CD4-positive, alpha-beta T cell treated with Interleukin-1 beta for 1 hour (primary cell): Measurements from ENCODE around the gene HSPG2.
A peak's percentile ranks its signal among the peaks of the same experiment; 100 is the strongest.
"Not testable (repeated sequence)": the region's sequence is repeated elsewhere in the genome, so short reads cannot be mapped to it uniquely, and the experiment has no call there.

Source experiments
- DNase-seq, 2 donors: peaks; one replicate each; pipeline ENCODE4 v3.0.0-alpha.2; 2020 to 2022

Gene HSPG2

DNA sequence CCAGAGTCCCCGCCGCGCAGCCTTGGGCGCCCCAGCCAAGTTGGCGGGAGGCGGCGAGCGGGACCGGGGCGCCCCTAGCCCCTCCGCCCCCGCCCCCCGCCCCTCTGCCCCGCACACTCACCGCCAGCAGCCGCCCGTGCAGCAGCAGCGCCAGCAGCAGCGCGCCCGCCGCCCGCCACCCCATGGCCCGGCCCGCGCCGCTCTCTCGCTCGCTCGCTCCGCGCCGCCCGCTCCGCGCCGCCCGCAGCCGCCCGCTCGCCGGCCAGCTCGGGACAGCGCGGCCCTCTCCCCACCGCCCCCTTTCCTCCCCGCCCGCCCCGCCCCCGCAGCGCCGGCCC, at the start of gene HSPG2:
Gene HSPG2, minus strand, starts transcription at position 277 of the 338 bp plus-strand sequence. Its CDS starts 93 bp downstream, at position 184.
- no peak for DNase-seq

DNA sequence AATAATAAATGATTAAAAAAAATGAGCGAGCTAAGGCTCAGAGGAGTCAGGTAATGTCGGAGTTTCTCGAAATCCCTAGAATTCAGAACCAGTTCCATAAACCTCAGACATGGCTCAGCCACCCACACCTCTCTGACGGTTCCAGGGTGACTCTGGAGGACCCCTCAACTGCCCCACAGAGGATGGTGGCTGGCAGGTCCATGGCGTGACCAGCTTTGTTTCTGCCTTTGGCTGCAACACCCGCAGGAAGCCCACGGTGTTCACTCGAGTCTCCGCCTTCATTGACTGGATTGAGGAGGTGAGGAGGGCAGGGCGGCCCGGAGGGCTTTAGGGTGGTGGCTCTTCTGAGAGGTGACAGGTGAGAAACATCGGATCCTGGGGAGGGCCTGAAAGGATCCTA, 49.3 kb upstream of the HSPG2 start:
- DNase-seq = not testable (repeated sequence)

DNA sequence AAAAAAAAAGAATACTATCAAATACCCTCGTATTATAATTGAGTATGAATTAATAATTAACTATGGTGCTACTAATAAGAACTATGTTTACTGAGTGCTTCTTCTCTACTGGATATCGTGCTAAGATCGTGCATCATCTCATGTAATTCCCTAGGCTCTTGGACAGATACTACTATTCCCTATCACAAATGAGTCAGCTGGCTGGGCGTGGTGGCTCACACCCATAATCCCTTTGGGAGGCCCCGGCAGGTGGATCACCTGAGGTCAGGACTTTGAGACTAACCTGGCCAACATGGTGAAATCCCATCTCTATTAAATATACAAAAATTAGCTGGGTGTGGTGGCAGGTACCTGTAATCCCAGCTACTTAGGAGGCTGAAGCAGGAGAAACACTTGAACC, 48.8 kb upstream of the HSPG2 start:
- not testable (repeated sequence) for DNase-seq

- DNase-seq = not testable (repeated sequence)
Observed at GRCh38 chr1:21983539-21983938, 46.4 kb upstream of the HSPG2 start.

- DNase-seq = not testable (repeated sequence)
Observed at GRCh38 chr1:21982122-21982521, 45.0 kb upstream of the HSPG2 start.

GRCh38 chr1:21981253-21981652, 44.1 kb upstream of the HSPG2 start:
- DNase-seq = not testable (repeated sequence)

DNA sequence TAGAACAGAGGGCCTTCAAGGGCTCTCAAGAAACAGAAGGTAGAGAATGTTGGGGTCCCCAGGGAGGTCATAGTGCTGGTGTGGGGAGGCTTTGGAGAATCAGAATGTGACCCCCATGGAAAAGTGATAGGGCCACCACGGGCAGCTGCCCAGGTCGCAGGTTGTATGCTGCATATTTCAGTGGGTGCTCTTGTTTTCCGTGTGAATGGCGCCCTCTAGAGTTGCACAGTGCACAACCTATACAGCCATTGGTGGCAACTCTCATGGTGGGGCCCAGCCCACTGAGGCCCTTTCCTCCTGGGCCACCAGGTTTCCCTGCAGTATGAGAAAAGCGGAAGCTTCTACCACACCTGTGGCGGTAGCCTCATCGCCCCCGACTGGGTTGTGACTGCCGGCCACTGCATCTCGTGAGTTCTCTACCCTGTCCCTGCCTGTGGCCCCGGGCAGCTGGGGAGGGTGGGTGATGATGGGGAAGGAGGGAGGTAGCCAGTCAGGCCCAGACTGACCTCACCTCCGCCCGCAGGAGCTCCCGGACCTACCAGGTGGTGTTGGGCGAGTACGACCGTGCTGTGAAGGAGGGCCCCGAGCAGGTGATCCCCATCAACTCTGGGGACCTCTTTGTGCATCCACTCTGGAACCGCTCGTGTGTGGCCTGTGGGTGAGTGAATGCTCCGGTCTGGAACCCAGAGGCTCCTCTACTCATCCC, 43.6 kb upstream of the HSPG2 start:
- not testable (repeated sequence) for DNase-seq

DNA sequence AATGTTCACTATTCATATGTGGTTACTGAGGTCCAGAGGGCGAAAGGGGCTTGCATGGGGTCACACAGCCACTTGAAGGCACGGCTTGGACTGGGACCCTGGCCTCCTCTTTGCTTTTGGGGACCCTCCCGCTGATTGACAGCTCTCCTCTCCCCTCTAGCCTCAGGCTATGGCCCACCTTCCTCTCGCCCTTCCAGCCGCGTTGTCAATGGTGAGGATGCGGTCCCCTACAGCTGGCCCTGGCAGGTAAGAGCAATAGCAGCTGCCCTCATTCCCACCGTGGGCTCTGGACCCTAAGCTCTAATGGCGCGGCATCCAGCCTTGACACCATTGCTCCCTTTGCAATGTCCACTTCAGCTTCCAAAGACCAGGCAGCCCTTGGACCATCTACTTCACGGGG, 41.1 kb upstream of the HSPG2 start:
- not testable (repeated sequence) for DNase-seq

DNA sequence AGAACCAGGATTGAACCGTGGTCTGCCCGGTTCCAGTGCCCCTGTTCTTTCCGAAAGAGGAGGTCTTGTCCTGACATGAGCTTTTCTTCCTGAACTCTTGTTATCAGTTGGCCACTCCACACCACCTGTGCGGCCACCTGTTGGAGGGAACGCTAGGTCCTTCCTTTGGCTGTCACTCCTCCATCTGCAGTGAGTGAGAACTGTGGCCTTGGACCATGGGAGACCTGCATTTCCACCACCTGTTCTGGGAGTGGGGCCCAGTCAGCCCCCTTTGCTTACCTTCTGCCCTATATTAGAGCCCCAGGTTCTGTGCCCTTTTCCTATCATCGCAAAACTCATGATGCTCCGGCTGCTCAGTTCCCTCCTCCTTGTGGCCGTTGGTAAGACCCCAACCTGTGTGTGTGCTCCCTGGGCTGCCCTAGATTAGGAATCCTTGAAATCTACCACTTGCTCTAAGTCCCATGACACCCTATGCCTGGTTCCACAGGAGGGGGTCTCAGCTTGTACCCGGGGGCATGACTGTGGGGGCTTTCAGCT, 39.7 kb upstream of the HSPG2 start, which contains the start of gene CELA3B:
Gene CELA3B, plus strand, starts transcription at position 320 of the 537 bp plus-strand sequence. Its CDS starts 18 bp downstream, at position 338.
- not testable (repeated sequence) for DNase-seq

DNA sequence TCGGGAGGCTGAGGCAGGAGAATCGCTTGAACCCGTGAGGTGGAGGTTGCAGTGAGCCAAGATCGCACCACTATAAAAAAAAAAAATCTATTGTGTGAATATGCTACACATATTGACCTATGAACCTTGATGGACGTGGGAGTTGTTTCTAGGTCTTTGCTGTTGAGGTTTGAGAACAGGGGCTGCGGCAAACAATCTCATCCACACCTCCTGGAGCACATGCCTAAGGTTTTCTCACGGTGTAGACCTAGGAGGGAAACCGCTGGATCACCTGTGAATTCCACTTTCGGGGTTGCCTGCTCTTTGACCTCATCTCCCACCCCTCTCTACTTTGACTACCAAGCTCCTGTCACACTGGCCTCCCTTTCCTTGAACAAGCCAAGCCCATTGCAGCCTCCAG, 38.2 kb upstream of the HSPG2 start:
- DNase-seq = not testable (repeated sequence)

DNA sequence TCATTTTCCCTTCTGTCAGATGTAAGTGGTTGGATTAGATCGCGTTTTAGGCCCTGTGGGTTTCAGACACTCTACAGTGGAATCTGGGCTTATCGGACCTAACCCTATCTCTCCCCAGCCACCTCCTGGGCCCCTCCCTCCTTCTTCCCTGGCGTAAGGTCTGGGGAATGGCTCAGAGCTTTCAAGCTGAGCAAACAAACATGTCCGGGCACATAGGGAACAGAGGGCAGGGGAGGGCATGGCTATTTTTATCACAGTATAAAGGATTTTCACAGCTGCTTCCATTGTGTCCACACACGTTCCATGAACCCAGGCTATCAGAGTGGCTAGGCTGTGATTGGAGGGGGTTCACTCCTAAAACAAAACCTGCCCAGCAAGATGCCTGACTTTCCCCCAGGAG, 37.6 kb upstream of the HSPG2 start:
- not testable (repeated sequence) for DNase-seq

- not testable (repeated sequence) for DNase-seq
Observed at GRCh38 chr1:21973948-21974347, 36.8 kb upstream of the HSPG2 start.

DNA sequence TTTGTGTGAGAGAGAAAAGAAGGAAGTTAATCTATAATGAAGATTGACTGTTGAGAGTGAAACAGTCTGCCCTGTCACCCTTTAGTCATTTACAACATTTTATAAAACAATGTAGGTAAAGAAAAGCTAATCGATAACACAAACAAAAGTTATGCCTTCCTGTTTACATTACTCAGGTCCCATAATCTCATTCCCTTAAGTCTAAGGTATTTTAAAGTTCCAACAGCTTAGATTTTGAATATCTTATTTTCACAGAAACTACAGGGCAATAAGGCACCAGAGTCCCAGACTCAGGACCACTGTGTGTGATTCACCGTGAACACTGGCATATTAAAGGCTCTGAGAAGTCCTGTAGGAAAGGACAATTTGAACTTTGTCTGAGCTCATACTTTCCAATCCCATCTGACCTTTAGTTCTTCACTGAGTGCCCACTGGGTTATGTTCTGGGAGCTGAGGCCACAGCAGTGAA, 35.9 kb upstream of the HSPG2 start:
- DNase-seq = not testable (repeated sequence)

- not testable (repeated sequence) for DNase-seq
Observed at GRCh38 chr1:21970523-21970922, 33.4 kb upstream of the HSPG2 start.

DNA sequence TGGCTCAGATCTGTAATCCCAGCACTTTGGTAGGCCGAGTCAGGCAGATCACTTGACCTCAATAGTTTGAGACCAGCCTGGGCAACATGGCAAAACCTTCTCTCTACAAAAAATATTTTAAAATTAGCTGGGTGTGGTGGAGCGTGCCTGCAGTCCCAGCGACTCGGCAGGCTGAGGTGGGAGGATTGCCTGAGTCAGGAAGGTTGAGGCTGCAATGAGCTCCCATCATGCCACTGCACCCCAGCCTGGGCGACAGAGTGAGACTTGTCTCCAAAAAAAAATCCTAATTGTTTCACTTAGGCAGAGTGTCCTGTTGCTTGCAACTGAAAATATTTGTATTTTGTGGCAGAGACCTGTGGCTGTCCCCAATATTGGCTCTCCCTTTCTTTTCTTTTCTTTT, 32.0 kb upstream of the HSPG2 start:
- DNase-seq = not testable (repeated sequence)

- DNase-seq = not testable (repeated sequence)
Observed at GRCh38 chr1:21967216-21967615, 30.1 kb upstream of the HSPG2 start.

GRCh38 chr1:21966247-21967000, 29.3 kb upstream of the HSPG2 start:
- no peak for DNase-seq

DNA sequence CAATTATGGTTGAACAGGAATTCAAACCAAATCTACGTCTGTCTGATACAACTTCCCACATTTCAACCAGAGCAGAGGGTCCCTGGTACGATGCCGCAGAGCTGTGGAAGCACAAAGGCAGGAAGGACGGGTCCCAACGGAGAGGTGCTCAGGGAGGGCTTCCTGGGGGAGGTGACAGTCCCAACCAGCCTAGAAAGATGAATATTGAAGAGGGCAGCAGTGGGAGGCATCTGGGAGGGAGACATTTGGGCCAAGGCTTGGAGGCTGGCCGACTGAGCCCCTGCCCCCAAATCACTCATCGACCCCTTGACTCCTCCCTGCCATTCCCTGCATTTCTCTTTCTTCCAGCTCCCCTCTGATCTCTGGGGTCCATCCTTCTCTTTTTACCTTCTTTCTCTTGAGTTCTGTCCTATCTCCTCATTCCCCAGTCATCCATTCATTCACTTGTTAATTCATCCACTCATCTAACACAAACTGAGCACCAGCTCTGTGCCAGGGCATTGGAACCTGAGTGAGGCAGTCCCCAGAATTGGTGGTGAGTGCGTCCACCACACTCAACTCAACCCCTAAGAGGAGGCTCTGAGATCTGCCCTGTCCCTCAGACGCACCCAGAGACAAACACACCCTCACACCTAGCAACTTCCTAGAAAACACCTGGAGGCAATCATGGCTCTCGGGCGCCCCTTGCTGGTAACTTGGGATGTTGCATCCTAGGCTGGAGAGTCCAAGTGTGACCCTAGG, 26.5 kb upstream of the HSPG2 start:
- DNase-seq = peak; percentile 74 to 82

- DNase-seq = no peak
Observed at GRCh38 chr1:21961799-21962198, 24.7 kb upstream of the HSPG2 start.

DNA sequence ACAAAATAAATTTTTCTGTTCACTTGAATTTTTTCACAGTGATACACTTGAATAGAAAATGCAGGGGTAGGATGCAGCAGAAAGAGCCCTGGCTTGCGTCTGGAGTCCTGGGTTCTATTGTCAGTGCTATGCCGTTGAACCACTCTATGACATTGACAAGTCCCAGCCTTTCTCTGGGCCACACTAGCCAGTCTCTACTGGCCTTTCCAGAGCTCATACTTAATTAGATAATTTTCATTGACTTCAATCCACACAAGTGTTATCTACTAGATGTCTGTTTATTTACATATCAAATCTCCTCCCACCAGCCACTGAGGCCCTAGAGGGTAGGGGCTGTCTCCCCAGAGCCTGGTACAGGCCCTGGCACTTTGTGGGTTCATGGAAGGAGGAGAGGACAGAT, 24.2 kb upstream of the HSPG2 start:
- no peak for DNase-seq

DNA sequence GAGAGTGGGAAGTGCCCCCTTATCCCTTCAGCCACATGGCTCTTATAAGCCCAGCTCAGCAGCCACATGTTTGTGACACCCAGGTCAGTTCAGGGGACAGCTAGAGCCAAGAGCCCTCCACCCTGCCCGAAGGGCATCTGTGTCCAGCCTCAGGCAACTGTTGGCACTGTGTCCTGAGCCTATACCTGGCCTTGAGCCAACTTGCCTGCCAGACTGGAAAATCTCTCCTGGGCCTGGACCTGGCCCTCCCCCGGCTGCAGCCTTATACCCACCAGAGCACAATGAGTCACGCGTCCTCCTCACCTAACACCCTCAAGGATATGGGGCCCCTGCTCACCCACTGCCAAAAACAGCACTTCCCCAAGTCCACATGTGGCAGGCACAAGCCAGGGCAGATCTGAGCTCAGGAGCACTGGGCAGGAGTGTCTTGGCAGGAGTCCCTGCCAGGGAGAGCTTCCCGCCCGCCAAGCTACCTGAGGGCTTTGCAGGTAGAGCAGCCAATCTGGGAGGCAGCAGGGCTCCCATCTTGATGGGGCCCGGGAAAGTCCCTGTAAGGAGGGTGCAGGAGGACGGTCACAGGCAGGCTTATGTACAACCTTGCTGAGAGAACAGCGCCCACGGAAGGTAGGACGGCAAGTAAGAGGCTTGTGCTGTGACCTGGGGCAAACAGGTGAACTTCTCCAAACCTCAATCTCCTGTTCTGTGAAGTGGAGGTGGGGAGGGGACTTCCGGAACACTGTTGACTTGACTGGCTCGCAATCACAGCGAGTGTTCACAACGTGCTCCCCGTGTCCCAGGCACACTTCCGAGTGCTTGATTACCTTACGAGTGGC, 19.8 kb upstream of the HSPG2 start:
- peak; percentile 72 to 76 for DNase-seq
